ENCODE results near the gene ELAPOR1.

ELAPOR1 gene

GRCh38 chr1:109113590-109114341 is at the start of gene ELAPOR1:
TSS of gene ELAPOR1 (plus strand) at chr1:109114115. CDS start at chr1:109114184, 69 bp downstream.
- Mint-ChIP-seq H3K9me3 (no peaks in the 10 kb centered on the region), H3K4me1 (peaks cover 26 to 32% of the 10 kb centered on the region in 2 donors), H3K27ac (peak within 1 kb of the TSS; percentile 92), H3K36me3 (no peaks in the 10 kb centered on the region), H3K27me3 (peaks cover 25 to 43% of the 10 kb centered on the region in 2 donors), H3K4me3 (peak within 1 kb of the TSS; percentile 83)
- peak; percentile 76 to 83 for ATAC-seq (replicated peaks)
- peak; percentile 58 for DNase-seq

GRCh38 chr1:109065137-109065536 is 48.8 kb upstream of the ELAPOR1 start:
- no peak for ATAC-seq (replicated peaks)
- Mint-ChIP-seq H3K27me3 (no peaks in the 10 kb centered on the region), H3K9me3 (no peaks in the 10 kb centered on the region), H3K4me3 (no peak overlapping the region), H3K27ac (no peak overlapping the region), H3K36me3 (peaks cover 13 to 24% of the 10 kb centered on the region in 2 donors), H3K4me1 (no peaks in the 10 kb centered on the region)
- DNase-seq = no peak

- Mint-ChIP-seq H3K36me3 (peaks cover 21 to 34% of the 10 kb centered on the region in 2 donors), H3K9me3 (no peaks in the 10 kb centered on the region), H3K27me3 (no peaks in the 10 kb centered on the region), H3K27ac (no peak overlapping the region), H3K4me3 (no peak overlapping the region), H3K4me1 (peaks cover 0 to under 1% of the 10 kb centered on the region in 2 donors)
- ATAC-seq (replicated peaks) (no peak), DNase-seq (no peak)
These were observed 46.0 kb upstream of the ELAPOR1 start for GRCh38 chr1:109067883-109068282.

GRCh38 chr1:109069294-109069693 is 44.6 kb upstream of the ELAPOR1 start:
- Mint-ChIP-seq H3K9me3 (no peaks in the 10 kb centered on the region), H3K27ac (no peak overlapping the region), H3K4me3 (no peak overlapping the region), H3K4me1 (peaks cover 3% of the 10 kb centered on the region in 2 donors), H3K27me3 (no peaks in the 10 kb centered on the region), H3K36me3 (peaks cover 21 to 33% of the 10 kb centered on the region in 2 donors)
- DNase-seq = no peak
- no peak for ATAC-seq (replicated peaks)

- Mint-ChIP-seq H3K4me3 (peak within 1 kb of the TSS; percentile 98 to 100), H3K9me3 (no peaks in the 10 kb centered on the region)
These were observed 38.1 kb upstream of the ELAPOR1 start, which contains the start of gene TAF13 for GRCh38 chr1:109075531-109076490. TSS of gene TAF13 (minus strand) at chr1:109076003. CDS start at chr1:109075947, 56 bp downstream.

GRCh38 chr1:109078317-109078716 is 35.6 kb upstream of the ELAPOR1 start:
- ATAC-seq (replicated peaks) = no peak
- H3K4me1 Mint-ChIP-seq = peaks cover 5 to 9% of the 10 kb centered on the region in 2 donors
- peaks cover 4 to 12% of the 10 kb centered on the region in 2 donors for H3K36me3 Mint-ChIP-seq
- H3K27me3 Mint-ChIP-seq = peaks cover 0 to 3% of the 10 kb centered on the region in 2 donors
- H3K27ac Mint-ChIP-seq = no peak overlapping the region
- H3K4me3 Mint-ChIP-seq = no peak overlapping the region
- H3K9me3 Mint-ChIP-seq = no peaks in the 10 kb centered on the region
- DNase-seq = no peak

More at GRCh38 chr1:109075531-109076490, 38.1 kb upstream of the ELAPOR1 start, which contains the start of gene TAF13:
- DNase-seq = peak; percentile 94
- H3K27me3 Mint-ChIP-seq = peaks cover 0 to 3% of the 10 kb centered on the region in 2 donors
- H3K27ac Mint-ChIP-seq = peak within 1 kb of the TSS; percentile 99
- H3K4me1 Mint-ChIP-seq = peaks cover 5 to 11% of the 10 kb centered on the region in 2 donors
- peaks cover 9 to 21% of the 10 kb centered on the region in 2 donors for H3K36me3 Mint-ChIP-seq
- ATAC-seq (replicated peaks) = peak; percentile 100

- Mint-ChIP-seq H3K4me1 (peaks cover 3 to 9% of the 10 kb centered on the region in 2 donors), H3K4me3 (no peak overlapping the region), H3K9me3 (no peaks in the 10 kb centered on the region), H3K27ac (no peak overlapping the region), H3K27me3 (peaks cover 0 to 3% of the 10 kb centered on the region in 2 donors), H3K36me3 (peaks cover 3 to 11% of the 10 kb centered on the region in 2 donors)
- DNase-seq (no peak), ATAC-seq (replicated peaks) (no peak)
These were observed 34.7 kb upstream of the ELAPOR1 start for GRCh38 chr1:109079240-109079622.

- peaks cover 0 to 5% of the 10 kb centered on the region in 2 donors for H3K4me1 Mint-ChIP-seq
- ATAC-seq (replicated peaks) (no peak), DNase-seq (no peak)
- no peak overlapping the region for H3K4me3 Mint-ChIP-seq
- H3K27me3 Mint-ChIP-seq = peaks cover 0 to 3% of the 10 kb centered on the region in 2 donors
- peaks cover 2 to 9% of the 10 kb centered on the region in 2 donors for H3K36me3 Mint-ChIP-seq
- H3K27ac Mint-ChIP-seq = no peak overlapping the region
- no peaks in the 10 kb centered on the region for H3K9me3 Mint-ChIP-seq
These were observed 33.4 kb upstream of the ELAPOR1 start for GRCh38 chr1:109080441-109081082.

- H3K27me3 Mint-ChIP-seq = peaks cover 0 to 3% of the 10 kb centered on the region in 2 donors
- H3K36me3 Mint-ChIP-seq = peaks cover 0 to 3% of the 10 kb centered on the region in 2 donors
- no peak overlapping the region for H3K4me3 Mint-ChIP-seq
- DNase-seq (no peak), ATAC-seq (replicated peaks) (no peak)
- H3K27ac Mint-ChIP-seq = no peak overlapping the region
- H3K4me1 Mint-ChIP-seq = no peaks in the 10 kb centered on the region
- no peaks in the 10 kb centered on the region for H3K9me3 Mint-ChIP-seq
These were observed 30.4 kb upstream of the ELAPOR1 start for GRCh38 chr1:109083501-109083900.

GRCh38 chr1:109083923-109084322 is 30.0 kb upstream of the ELAPOR1 start:
- H3K27ac Mint-ChIP-seq = no peak overlapping the region
- peaks cover 0 to 3% of the 10 kb centered on the region in 2 donors for H3K27me3 Mint-ChIP-seq
- ATAC-seq (replicated peaks) = no peak
- no peaks in the 10 kb centered on the region for H3K4me1 Mint-ChIP-seq
- H3K36me3 Mint-ChIP-seq = peaks cover 0 to 4% of the 10 kb centered on the region in 2 donors
- H3K4me3 Mint-ChIP-seq = no peak overlapping the region
- H3K9me3 Mint-ChIP-seq = no peaks in the 10 kb centered on the region
- DNase-seq = no peak

- Mint-ChIP-seq H3K4me3 (no peak overlapping the region), H3K9me3 (no peaks in the 10 kb centered on the region), H3K27me3 (peaks cover 0 to 3% of the 10 kb centered on the region in 2 donors), H3K4me1 (peaks cover 1 to 2% of the 10 kb centered on the region in 2 donors), H3K27ac (no peak overlapping the region), H3K36me3 (peaks cover 2 to 12% of the 10 kb centered on the region in 2 donors)
- ATAC-seq (replicated peaks) (peak; percentile 12 to 18), DNase-seq (no peak)
These were observed 29.1 kb upstream of the ELAPOR1 start for GRCh38 chr1:109084563-109085517.

GRCh38 chr1:109089242-109090015 is 24.5 kb upstream of the ELAPOR1 start:
- no peaks in the 10 kb centered on the region for H3K27me3 Mint-ChIP-seq
- peaks cover 13 to 20% of the 10 kb centered on the region in 2 donors for H3K36me3 Mint-ChIP-seq
- peak overlapping the region; percentile 93 for H3K27ac Mint-ChIP-seq
- no peaks in the 10 kb centered on the region for H3K9me3 Mint-ChIP-seq
- peaks cover 11 to 25% of the 10 kb centered on the region in 2 donors for H3K4me1 Mint-ChIP-seq
- peak overlapping the region; percentile 92 to 96 for H3K4me3 Mint-ChIP-seq
- ATAC-seq (replicated peaks) = no peak
- DNase-seq = no peak

All from stimulated activated naive B cell treated with anti-CD40 and anti-IgM and Interleukin-4, amounts not matched to agents 10 μg/mL and 1 μg/mL and 100 μg/mL, for 72 hours (primary cell).